ENCODE results near the gene HSPBP1.
"Not testable (repeated sequence)": the region's sequence is repeated elsewhere in the genome, so short reads cannot be mapped to it uniquely, and the experiment has no call there.

Gene HSPBP1

DNA sequence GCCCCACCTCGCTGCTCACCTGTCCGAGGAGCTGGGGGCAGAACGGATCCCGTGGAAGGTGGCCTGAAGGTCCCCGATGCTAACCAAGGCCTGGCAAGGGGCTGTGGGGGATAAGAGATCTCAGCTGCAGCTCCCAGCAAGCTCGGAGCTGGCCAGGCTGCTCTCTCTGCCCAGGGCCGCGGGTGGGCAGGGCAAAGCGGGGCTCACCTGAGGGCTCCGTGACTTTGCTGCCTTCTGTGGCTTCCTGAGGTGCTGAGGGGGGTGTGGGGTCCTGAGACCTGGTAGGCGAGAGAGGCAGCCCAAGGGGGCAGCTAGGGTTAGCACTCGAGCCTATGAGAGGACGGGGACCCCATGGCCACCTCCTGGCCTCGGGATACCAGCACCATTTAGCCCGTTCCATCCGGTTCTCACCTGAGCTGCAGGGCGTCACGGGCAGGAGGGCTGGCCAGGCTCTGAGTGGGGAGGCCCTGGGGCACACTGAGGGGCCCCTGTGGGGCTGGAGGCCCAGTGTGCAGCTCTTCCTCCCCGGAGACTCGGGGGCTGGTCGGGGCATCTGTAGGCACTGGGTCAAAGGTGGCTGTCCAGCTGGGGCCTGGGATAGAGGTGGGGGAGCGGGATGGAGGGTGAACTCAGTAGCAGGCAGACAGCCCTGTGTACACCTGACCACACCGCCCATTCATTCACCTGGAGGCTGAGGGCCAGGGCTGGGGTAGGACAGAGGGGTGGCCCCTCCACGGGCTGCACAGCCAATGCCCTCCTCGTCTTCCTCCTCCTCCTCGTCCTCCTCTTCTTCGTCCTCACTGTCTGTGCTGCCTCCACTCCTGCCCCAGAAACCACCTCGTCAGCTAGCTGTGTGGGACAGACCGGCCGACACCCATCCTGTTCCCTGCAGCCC lies 48.3 kb downstream of the HSPBP1 start:
- DNase-seq: no peak

DNA sequence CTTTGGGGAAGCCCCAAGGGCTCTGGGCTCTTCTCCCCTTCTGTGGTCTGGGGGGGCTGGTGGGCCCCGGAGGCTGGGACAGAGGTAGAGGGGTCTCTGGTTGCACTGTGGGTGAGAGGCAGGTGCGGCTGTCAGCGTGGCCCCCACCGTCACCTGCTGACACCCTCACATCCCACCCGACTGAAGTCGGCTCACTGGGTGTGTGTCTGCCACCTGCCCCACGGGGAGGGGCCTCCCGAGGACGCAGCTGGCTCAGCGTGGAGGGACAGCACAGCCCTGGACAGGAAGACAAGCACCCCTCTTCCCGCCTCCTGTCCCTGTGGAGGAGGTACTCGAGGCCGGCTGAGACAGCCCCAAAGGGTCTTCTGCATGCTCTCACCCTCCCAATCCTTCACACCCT lies 49.1 kb downstream of the HSPBP1 start:
- DNase-seq: no peak

DNA sequence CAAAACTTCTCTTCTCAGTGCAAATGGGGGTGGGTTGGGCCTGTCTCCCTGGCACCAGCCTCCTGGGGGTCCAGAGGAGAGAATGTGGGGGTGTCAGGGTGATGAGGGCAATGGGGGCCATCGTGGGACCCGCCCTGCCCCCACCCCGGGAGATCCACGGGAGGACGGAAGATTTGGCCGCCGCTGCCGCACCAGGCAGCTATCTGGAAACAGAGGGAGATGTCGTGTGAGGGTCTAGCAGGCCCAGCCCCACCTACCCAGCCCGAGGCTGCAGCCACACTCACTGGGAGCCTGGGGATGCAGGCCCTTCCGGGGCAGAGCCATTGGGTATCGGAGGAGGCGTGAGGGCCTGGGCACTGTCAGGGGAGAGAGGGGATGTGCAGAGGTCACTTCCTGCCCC lies 49.6 kb downstream of the HSPBP1 start:
- DNase-seq: no peak

DNA sequence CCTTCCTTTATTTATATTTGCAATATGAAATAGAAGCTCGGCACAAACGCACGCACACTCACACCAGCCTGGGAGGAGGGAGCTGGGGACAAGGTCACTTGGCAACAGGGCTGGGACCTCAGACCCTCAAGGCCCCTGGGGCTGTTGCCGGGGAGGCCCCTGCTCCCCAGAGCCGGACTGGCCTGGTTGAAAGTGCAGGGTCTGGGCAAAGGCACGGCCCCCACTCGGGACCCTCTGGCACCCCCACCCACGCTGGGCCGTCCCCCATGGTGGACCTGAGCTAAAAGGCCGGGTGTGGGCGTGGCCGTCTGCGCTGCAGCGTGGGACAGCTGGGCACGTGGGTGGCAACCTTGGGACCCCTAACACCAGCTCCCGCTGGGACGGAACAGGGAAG lies 50.1 kb downstream of the HSPBP1 start:
- no peak for DNase-seq

DNA sequence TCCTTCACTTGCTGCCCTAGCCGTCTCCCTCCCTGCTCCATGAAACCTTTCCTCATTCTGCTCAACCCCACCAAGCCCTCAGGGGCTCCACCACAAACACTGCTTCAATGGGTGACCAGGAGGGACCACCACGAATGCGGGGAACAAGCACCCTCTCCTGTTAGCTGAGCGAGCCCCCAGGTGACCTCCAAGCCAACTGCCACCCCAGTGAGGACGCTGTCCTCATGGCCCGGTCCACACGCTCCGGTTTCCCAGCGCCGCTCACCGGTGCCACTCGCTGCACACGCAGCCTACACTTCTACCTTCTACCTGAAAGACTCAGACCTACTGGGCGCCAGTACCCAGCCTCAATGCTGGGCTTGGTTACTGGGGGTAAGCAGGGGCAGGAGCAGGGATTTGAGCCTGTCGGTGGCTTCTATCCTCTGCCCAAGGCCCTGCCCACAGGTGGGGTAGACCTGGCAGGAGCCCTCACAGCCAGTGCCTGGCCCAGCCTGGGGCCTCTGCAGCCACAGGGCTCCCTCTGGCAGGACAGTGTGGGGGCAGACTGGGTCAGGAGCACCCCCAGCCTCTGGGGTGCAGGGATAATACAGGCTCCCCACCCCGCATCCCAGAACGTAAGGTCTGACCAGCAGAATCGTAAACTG lies 50.6 kb downstream of the HSPBP1 start:
- no peak for DNase-seq

DNA sequence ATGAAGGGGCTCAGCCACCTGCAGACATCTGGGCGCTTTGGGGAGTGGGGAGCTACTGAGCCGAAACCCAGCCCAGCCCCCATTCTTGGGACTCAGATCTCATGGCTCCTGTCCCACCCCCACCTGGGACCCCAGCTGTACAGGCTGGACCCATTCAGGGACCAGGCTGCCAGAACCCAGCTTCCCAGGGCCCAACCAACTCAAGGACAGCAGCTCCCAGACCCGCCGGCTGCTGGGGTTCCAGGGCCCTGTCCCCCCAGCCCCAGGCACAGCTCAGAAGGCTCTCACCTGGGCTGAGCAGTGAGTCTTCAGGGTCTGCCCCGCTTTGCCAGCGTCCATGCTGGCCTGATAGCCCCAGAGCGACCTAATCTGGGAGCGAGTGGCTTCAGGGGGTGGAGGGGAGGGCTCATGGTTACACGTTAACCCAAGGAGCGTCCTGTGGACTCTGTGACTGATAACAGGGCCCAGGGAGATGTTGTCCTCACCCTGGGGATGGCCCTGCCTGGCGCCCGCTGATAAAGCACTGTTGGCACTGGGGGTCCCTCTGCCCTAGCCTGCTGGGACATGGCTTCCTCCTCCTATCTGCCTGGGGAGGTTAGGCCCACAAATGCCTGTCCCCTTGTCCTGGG lies 51.4 kb downstream of the HSPBP1 start, which contains the start of gene TMEM86B:
TSS of gene TMEM86B (minus strand) at position 361 of the 629 bp plus-strand sequence. CDS start at position 339, 22 bp downstream.
- DNase-seq: no peak

DNA sequence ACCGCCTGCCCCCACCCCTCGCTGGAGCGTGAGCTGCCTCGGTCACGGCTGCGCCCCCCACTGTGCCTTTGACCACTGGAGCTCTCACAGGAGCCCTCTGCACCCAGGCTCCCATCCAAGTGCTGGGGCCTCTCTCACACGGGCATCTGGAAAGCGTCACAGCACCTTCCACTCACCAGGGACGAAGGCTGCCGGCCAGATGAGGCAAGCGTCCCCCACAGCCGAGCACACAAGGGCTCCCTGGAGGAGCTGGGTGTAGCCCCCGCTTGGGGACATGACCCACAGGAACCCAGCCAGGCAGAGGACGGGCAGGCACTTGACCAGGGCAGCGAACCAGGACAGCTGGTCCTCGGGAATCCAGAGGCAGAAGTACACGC lies 51.9 kb downstream of the HSPBP1 start:
- DNase-seq: no peak

DNA sequence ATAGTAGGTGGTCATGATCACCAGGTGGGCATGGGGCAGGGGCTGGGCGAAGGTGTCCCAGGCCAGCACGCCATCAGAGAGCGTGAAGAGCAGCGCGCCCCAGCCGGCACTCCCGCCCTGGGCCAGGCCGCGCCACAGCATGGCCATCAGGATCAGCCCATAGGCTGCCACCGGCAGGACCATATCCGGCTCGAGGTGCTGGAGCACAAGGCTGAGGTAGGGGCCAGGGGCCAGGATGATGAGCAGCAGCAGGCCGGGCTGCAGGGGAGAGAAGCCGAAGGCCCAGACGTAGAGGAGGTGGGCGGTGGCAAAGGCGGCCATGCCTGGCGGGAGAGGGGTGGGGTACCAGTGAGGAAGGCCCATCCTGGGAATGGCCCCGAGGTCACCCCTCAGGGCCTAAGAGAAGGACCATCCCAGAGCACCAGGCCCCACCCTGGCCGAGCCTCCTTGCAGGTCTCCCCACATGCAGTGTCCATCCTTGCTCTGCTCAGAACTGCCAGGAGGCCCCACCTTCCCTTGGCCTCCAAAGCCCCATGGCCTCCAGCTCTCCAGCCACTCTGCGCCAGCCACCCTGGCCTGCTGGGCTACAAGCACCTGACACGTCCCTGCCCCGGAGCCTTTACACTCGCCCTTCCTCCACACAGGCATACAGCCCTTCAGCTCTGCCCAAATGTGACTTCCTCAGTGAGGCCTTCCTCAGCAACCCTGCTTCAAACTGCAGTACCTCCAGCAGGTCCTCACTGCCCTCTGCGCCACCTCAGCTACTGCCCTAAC lies 52.5 kb downstream of the HSPBP1 start:
- DNase-seq: no peak

DNA sequence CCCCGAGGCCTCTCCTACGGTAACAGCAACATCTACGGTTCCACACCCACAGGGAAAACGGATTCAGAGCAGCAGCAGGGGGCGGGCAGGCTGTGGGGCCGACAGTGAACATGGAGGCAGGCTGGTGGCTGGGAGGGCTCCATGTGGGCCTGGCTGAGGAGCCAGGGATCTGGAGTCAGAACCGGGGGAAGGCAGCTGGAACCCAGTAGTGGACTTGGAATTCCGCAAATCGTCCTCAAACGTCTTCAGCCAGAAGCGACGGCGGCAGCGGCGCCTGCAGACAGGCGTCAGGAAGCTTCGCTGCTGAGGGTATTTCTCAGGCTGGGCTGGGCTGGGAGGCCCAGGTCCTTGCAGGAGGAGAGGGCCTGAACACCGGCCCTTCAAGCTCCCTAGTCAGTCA lies 53.1 kb downstream of the HSPBP1 start:
- DNase-seq: no peak

DNA sequence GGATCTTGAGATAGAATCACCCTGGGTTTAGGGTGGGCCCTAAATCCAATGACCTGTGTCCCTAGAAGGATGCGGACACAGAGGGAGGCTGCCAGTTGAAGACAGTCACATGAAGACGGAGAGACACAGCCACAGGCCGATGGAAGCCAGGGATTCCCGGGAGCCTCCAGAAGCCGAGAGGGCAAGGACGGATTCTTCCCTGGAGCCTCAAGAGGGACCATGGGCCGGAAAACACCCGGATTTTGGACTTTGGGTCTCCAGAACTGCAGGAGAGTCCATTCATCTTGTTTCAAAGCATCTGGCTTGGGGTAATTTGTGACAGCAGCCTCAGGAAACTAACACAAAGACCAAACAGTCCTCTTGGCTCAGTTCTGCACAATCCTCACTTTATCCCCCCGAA lies 53.6 kb downstream of the HSPBP1 start:
- no peak for DNase-seq

DNA sequence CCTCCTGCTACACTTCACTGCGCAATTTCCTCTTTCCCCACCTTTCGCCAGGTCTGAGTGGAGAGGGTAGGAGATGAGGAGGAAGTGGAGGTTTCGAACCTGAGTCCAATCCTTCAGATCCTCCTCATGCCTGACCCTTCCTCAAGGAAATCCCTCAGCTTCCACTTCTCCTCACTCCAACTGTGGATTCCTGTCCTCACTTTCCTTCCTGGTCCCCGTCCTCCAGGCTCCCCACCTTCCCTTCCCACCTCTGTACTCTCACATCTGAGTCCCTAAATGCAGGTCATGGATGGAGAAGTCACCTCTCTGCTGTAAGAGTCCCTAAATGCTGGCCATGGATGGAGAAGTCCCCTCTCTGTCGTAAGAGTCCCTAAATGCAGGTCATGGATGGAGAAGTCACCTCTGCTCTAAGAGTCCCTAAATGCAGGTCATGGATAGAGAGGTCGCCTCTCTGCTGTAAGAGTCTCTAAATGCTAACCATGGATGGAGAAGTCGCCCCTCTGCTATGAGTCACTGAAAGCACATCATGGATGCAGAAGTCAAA lies 54.4 kb downstream of the HSPBP1 start:
- no peak for DNase-seq

DNA sequence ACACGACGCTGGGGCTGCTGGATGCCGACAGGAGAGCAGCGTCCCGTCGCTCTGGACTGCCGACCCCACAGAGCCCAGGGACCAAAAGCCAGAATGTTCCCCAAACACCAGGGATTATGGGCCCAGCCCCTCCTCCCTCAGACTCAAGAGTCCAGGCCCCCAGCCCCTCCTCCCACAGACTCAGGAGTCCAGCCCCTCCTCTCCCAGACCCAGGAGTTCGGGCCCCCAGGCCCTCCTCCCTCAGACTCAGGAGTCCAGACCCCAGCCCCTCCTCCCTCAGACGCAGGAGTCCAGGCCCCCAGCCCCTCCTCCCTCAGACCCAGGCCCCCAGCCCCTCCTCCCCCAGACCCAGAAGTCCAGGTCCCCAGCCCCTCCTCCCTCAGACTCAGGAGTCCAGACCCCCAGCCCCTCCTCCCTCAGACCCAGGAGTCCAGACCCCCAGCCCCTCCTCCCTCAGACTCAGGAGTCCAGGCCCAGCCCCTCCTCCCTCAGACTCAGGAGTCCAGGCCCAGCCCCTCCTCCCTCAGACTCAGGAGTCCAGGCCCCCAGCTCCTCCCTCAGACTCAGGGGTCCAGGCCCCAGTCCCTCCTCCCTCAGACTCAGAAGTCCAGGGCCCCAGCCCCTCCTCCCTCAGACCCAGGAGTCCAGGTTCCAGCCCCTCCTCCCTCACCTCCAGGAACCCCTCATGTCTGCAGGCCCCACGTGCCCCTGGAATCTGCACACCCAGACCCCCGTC lies 55.1 kb downstream of the HSPBP1 start:
- not testable (repeated sequence) for DNase-seq

DNA sequence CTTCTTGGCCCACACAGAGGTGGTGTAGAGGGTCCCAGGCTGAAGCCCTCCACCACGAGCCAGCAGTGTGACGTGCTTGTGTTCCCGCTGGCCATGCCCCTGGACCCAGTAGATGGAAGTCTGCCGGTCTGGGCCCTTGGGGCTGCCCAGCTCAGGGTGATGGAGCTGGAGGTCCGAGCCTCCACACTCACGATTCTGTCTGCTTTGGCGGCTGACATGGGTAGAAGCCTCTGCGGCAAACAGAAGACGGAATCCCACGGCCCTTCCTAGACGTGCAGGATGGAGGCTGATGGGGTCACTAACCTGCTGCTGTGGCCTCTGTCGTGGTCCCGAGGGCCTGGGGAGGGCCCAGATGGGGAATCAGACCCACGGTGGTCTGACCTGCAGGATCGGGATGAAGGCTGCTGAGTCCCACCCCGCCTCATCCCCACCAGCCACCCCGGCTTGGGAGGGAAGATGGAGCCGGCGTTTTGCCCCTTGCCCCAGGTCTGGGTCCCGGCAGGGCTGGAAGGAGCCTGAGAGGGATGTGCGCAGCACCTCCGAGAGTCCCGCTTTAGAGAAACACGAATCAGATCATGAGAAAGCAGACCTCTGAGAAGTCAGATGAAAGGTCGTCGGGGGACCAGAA lies 55.8 kb downstream of the HSPBP1 start:
- DNase-seq: no peak

DNA sequence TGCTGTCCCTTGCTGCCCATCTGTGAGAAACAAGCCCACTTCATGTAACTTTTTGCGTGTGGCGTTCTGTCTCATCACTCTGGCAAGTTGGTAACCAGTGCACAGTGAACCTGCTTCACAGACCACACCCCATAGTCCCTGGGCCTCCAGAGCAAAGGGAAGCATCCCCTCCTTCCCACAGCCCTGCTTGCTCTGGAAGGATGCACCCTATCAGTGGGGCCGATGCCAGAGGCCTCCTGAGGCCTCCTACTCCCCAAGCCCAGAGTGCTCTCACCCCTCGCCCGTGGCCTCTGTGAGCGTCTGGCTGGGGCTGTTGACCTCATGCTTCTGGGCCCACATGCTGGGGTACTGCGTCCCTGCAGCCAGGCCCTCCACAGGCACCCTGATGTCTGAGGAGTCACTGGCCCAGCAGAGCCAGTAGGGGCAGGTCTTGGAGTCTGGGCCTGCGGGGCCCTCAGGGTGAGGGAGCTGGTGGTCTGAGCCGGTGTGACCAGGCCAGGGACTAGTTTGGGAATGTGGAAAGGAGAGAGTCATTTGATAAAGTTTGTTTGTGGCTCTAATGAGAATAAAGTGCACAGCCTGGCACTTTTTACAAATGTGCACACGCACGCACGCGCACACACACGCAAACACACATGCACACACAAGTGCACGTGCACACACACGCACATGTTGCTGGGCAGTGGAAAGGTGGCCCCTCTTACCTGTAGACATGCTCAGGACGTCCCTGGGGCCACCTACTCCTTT lies 56.4 kb downstream of the HSPBP1 start:
- DNase-seq: no peak

DNA sequence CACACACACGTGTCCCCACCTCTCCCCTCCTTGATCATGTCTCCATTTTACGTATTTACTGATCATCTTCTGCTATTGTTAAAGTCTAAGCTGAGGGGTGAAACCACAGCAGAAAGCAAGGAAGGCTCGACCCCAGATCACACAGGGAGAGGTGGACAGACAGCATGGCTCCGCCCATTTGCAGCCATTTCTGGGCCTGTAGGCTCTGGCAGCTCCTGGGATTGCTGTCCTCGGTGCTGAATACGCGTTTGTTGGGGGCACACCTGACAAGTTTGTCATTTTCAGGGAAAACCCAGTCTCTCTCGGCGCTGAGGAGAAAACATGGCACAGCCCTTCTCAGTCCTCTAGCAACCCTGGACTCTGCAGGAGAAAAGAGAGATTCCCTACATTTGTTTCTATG lies 59.4 kb downstream of the HSPBP1 start:
- no peak for DNase-seq

DNA sequence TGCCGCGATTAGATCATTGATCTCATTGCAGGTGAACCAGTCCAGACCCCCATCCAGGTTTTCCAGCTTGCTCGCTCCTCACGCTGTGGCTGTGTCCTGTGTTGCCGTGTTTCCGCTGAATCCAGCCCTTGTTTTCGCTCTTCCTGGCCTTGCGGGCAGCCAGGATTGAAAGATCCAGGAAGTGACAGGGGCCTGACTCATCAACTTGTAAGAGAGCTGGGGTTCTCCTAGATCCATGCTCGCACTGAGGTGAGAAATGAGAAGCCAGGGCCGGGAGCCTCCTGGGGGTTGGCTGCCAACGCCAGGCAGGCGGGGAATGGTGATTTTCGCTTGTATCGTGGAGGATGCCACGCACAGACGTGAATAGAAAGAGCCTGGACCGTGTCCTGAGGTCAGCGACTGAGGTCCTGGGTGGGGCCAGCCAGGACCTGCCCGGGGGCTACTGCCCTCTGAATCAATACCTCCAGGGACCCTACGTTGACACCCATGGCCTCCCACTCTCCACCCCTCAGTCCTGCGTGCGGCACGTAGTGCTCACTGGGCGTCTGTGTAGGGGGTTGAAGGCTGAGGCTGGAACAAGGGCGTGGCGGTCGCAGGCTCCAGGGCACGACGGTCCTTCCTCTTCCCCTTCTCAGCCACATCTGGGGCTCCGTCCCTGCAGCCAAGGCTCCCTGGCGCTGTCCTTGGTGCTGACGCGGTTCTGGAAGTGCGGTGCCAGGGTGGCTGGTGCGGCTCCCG lies 63.3 kb downstream of the HSPBP1 start:
- DNase-seq: peak; percentile 92

DNA sequence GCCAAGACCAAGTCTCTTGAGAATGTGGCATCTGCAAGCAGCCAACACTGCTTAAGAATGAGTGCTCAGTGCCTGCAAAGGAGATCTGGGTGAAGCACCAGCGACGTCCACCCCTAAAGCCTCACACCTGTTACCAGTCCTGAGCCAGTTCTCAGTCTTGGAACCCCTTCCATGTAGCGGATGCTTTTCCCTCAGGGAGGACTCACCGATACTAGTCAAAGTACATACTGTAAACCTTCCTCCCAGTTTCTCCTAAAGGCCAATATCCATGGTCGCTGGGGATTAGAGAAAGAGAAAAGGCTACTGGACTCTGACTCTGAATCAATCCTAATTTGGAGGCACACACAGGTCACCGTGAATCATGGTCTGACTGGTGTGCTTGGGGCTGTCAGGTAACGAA lies 66.4 kb downstream of the HSPBP1 start:
- DNase-seq: no peak

DNA sequence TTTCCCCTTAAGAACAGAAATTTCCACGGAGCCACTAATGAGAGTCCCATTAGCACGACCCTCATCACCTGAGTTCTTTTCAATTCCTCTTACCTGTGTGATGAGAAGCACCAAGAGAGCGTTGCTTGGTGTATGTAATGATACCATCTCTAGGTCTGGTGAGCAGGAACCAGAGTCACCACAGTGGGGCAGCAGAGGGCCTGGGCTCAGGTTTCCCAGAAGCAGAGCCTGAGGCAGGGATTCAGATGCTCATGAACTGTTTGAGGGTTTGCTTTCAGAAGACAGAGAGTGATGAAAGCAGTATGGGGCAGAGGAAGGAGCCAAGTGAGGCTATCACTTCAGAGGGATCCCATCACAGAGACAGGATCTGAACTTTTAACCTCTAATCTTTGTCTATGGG lies 67.5 kb downstream of the HSPBP1 start:
- peak; percentile 10 for DNase-seq

Measured in SHP77 treated with DMSO at 0.1 percent for 48 hours (cell line).